ENCODE measurements around the gene DCP2.

- TF ChIP-seq CTCF (IDR thresholded peaks at IDR 0.05; ENCODE audit: borderline replicate concordance, extremely low read depth, low read length, poor library complexity, severe bottlenecking), result no peak
- TF ChIP-seq EZH2 (IDR thresholded peaks at IDR 0.05; ENCODE audit: borderline replicate concordance, low read depth, low read length, severe bottlenecking), result no peak
These were observed 66.1 kb downstream of the DCP2 start for GRCh38 chr5:113042491-113043243.

All from DND-41 (cell line).